Fibroblast of the aortic adventitia (primary cell): ENCODE measurements around the gene CYP26C1. TPM values are rescaled to one million over a fixed set of nuclear protein-coding genes. Genes with fewer than 3 reads are reported as not detected.
A peak's percentile ranks its signal among the peaks of the same experiment; 100 is the strongest.

Experiments used
- DNase-seq: peaks from one replicate; pipeline ENCODE4 v3.0.0-alpha.2; 2010; ENCODE audit warnings: low read depth
- H3K4me3 ChIP-seq: 2 replicates; pipeline ENCODE4 v1.5.1; 2011; ENCODE audit warnings: low read depth, mild to moderate bottlenecking, control low read depth, low read length, moderate library complexity
- CTCF ChIP-seq: IDR thresholded peaks from 2 replicates; pipeline ENCODE4 v1.5.1; 2011; ENCODE audit warnings: mild to moderate bottlenecking, low read length, control low read depth, inconsistent platforms; ENCODE audit not compliant: insufficient read depth
- total RNA-seq: library from RNA; depleted of rRNA; stranded (reverse); fragments of >200 nt; gene quantifications from 2 replicates; pipeline ENCODE4 v1.2.3, GENCODE V29; 2012; ENCODE audit warnings: low replicate concordance

CYP26C1 gene
- total RNA-seq, 1 donor = 0.09 TPM

- TF ChIP-seq CTCF = no peak
- no peak for DNase-seq
- H3K4me3 ChIP-seq = peak overlapping the region; percentile 22
Observed at GRCh38 chr10:93068411-93069244, 8.0 kb downstream of the CYP26C1 start.

GRCh38 chr10:93069245-93069561 is 8.6 kb downstream of the CYP26C1 start:
- no peak for DNase-seq
- H3K4me3 ChIP-seq = no peak overlapping the region
- no peak for TF ChIP-seq CTCF

GRCh38 chr10:93070378-93071176 is 10.0 kb downstream of the CYP26C1 start:
- no peak for TF ChIP-seq CTCF
- no peak for DNase-seq
- H3K4me3 ChIP-seq = no peak overlapping the region

GRCh38 chr10:93071177-93071472 is 10.5 kb downstream of the CYP26C1 start:
- H3K4me3 ChIP-seq = no peak overlapping the region
- DNase-seq = no peak
- TF ChIP-seq CTCF = no peak

- TF ChIP-seq CTCF = no peak
- DNase-seq = no peak
- H3K4me3 ChIP-seq = peak overlapping the region; percentile 22
Observed at GRCh38 chr10:93071674-93072224, 11.2 kb downstream of the CYP26C1 start.

- peak overlapping the region; percentile 22 for H3K4me3 ChIP-seq
- DNase-seq = no peak
- no peak for TF ChIP-seq CTCF
Observed at GRCh38 chr10:93072225-93072712, 11.7 kb downstream of the CYP26C1 start.
